Measurements from ENCODE around the gene OR5J2.
"Not testable (repeated sequence)": the region's sequence is repeated elsewhere in the genome, so short reads cannot be mapped to it uniquely, and the experiment has no call there.

The OR5J2 gene

GRCh38 chr11:56176318-56176717, at the start of gene OR5J2:
TSS of gene OR5J2 (plus strand) at chr11:56176618. CDS start at chr11:56176618, 0 bp downstream.
- no peak for DNase-seq (ENCODE audit: low spot score)

GRCh38 chr11:56140151-56140661, 36.2 kb upstream of the OR5J2 start, which contains the start of gene OR8J3:
TSS of gene OR8J3 (minus strand) at chr11:56140201. CDS start at chr11:56137718, 2,483 bp downstream.
- DNase-seq (ENCODE audit: low spot score), result no peak

GRCh38 chr11:56143681-56144080, 32.7 kb upstream of the OR5J2 start:
- DNase-seq (ENCODE audit: low spot score), result not testable (repeated sequence)

- DNase-seq (ENCODE audit: low spot score), result no peak
Observed at GRCh38 chr11:56151376-56151775, 25.0 kb upstream of the OR5J2 start.

DNA sequence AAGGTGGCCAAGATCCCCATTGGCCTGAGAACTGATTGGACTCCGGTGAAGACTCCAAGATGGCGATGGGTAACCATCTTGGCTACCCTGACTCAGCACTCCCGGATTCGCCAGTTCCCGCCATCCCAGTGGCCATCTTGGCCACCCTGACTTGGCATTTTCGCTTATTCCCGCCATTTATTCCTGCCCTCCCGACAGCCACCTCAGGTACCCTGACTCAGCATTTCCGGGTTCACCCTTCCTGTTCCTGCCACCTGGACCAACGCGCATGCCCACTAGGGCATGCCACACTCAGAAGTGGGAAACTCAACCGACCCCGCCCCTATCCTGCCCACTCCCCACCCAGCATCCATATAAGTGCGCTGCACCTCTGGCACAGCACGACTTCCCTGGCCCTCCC, 24.1 kb upstream of the OR5J2 start:
- no peak for DNase-seq (ENCODE audit: low spot score)

GRCh38 chr11:56160217-56160616, 16.2 kb upstream of the OR5J2 start, which contains the start of gene OR8K5:
TSS of gene OR8K5 (minus strand) at chr11:56160317. CDS start at chr11:56160317, 0 bp downstream.
- no peak for DNase-seq (ENCODE audit: low spot score)

- no peak for DNase-seq (ENCODE audit: low spot score)
Observed at GRCh38 chr11:56163804-56164203, 12.6 kb upstream of the OR5J2 start.

DNA sequence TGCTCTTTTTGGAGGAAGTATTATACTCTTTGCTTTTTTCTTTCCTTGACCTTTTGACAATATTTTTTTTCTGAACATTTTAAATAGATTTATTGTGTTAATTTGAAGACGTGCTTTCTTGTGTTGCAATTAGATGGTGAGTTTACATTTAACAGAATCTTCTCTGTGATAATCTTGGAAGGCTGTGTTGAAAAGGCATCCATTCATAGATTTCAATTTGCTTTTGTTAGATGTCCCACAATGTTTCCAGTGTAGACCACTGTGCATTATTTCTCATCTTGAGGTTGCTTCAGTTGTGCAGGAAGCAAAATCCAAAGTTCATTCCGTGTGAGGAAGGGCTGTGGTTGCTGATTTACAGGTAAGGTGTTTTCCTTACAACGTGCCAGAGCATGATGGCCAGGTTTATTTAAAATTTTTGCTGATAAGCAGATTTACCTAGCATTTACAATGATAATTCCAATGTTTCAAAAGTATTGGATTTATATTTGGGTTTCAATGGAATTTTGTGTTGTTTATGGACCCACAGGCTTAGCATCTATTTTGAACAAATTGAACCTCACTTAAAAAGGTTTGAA, 4.1 kb upstream of the OR5J2 start:
- no peak for DNase-seq (ENCODE audit: low spot score)

DNA sequence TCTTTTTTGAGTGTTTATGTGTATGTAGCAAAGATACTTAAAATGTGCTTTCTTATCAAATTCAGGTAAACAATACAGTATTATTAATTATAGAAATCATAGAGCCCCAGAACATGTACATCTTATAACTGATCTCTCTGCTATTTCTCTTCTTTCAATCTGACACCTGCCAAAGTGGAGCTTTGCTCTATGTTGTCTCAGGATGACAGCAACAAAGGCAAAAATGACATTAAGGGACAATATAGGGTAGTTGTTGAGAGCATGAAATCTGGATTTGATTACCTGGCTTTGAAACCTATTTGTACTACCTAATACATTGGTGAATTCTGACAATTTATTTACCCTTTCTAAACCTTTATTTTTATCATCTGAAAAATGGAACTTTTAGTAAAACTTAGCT, 7.0 kb downstream of the OR5J2 start:
- no peak for DNase-seq (ENCODE audit: low spot score)

DNA sequence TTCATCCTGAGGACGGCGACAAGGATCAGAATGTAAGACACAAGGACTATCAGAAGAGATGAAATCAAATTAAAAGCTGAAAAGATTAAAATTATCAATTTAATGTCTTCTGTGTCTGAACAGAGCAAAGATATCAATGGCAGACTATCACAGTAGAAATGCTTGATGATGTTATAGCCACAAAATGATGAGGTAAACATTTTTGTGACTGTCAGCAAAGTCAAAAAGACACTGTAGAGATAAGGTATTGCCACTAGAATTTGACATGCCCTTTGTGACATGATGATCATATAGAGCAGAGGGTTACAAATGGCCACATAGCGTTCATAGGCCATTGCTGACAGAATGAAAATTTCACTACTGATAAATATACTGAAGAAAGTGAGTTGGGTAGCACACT, 12.2 kb downstream of the OR5J2 start:
- DNase-seq (ENCODE audit: low spot score), result no peak

DNA sequence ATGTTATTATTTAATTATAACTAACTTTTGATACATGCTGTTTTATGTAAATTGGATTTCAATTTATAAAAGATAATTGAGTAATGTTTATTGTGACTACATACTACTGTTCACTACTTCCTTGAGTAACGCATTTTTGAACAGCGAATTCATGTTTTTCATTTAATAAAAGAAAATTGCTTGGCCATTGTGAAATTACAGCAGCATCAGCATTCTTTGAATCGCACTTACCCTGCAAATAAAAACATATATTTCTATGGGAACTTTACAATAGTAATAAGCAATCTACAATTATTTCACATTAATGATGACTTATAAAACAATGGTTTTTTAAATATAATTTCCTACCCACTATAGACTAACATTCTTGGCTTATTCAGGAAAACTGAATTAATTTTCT, 20.3 kb downstream of the OR5J2 start:
- no peak for DNase-seq (ENCODE audit: low spot score)

GRCh38 chr11:56197367-56197766, 20.9 kb downstream of the OR5J2 start:
- DNase-seq (ENCODE audit: low spot score), result no peak

DNA sequence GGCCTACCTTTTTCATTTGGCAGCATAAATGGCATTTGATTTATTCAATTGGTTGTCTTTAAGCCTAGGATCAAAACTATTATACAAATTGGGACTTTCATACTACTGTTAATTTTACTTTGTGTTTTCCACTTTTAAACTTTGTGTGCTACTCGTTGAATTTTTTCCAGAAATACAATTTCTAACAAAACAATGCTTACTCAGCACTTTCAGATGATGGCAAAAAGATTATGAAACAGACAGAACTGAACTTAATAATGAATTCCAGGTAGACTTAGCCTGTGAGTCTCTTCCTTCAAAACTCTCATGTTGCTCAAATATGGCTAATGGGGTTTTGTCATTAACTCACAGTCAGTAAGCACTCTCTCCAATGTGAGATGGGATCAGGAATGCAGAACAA, 31.4 kb downstream of the OR5J2 start:
- DNase-seq (ENCODE audit: low spot score), result no peak

DNA sequence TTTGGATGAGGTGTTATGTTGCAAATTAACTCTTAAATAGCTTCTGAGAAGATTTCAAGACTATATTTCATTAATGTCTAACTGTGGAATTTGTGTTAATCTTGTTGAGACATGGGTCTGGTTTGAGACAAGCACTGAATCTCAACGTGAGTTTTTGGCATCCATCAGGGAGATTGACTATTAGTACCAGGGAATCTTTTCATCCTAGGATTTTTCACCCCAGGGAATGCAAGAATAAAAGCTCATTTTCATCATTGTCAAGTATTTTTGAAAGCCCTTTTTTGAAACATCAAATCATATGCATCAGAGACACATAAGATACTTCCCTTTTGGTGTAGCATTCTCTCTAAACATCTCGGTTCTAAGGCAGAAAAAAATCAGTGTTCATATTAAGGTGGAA, 38.1 kb downstream of the OR5J2 start:
- no peak for DNase-seq (ENCODE audit: low spot score)

GRCh38 chr11:56219735-56220134, 43.3 kb downstream of the OR5J2 start:
- DNase-seq (ENCODE audit: low spot score), result not testable (repeated sequence)
